ENCODE results near the gene LAYN.

DNA sequence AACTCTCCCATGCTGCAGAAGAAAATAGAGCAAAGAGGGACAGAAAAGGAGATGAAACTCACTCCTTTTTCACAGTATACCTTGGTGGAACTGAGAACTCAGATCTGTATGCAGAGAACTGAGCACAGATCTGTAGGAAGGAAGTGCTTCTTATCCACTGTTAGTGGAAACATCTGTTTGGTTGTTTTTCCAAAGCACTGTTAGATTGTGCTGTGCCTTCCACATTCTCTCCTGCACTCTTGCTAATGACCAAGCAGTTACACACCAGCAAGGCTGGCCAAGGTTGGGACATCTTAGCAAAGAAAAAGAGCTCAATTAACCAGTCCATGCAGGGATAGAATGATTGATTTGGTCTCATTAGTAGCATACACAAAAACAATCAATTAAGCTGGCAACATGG is 41.6 kb downstream of the LAYN start:
- TF ChIP-seq, protein P1, sequence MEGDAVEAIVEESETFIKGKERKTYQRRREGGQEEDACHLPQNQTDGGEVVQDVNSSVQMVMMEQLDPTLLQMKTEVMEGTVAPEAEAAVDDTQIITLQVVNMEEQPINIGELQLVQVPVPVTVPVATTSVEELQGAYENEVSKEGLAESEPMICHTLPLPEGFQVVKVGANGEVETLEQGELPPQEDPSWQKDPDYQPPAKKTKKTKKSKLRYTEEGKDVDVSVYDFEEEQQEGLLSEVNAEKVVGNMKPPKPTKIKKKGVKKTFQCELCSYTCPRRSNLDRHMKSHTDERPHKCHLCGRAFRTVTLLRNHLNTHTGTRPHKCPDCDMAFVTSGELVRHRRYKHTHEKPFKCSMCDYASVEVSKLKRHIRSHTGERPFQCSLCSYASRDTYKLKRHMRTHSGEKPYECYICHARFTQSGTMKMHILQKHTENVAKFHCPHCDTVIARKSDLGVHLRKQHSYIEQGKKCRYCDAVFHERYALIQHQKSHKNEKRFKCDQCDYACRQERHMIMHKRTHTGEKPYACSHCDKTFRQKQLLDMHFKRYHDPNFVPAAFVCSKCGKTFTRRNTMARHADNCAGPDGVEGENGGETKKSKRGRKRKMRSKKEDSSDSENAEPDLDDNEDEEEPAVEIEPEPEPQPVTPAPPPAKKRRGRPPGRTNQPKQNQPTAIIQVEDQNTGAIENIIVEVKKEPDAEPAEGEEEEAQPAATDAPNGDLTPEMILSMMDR (IDR thresholded peaks at IDR 0.05; ENCODE audit: poor library complexity), result no peak
- TF ChIP-seq EZH2phosphoT487 (IDR thresholded peaks at IDR 0.05; ENCODE audit: low read depth, severe bottlenecking, unreplicated experiment), result no peak
